HEK293 (cell line): Measurements from ENCODE around the gene POLR1G.

Source experiments
- CTCF ChIA-PET: fragments of 350-600 bp; formaldehyde crosslinking; extraction: SDS; loops from one replicate; lab custom pipeline; 2021; ENCODE audit warnings: antibody characterized with exemption; lab: Yijun Ruan, JAX
- POLR2A ChIA-PET: fragments of 300-600 bp; formaldehyde crosslinking; extraction: SDS; loops from one replicate; lab custom pipeline; 2020; ENCODE audit warnings: antibody characterized with exemption, inconsistent platforms; lab: Yijun Ruan, JAX
- H3K27ac ChIP-seq: fragments of 200-500 bp; sonication (Bioruptor generic); 2 replicates; pipeline ENCODE4 v1.5.1; 2014; ENCODE audit warnings: low read depth, low read length, control low read depth, inconsistent platforms; ENCODE audit errors: extremely low read depth
- H3K36me3 ChIP-seq, 2 experiments: fragments of 200-500 bp in 1 of 2; sonication (Bioruptor generic) in 1 of 2; 1 replicate in 1 of 2; 2 replicates in 1 of 2; pipeline ENCODE4 v1.5.1; 2014 to 2017; ENCODE audit warnings: inconsistent platforms in 2 of 2, low read length in 2 of 2; ENCODE audit not compliant: control insufficient read depth in 2 of 2, insufficient read depth in 1 of 2
- H3K4me1 ChIP-seq: fragments of 200-500 bp; sonication (Bioruptor generic); 2 replicates; pipeline ENCODE4 v1.5.1; 2014; ENCODE audit warnings: mild to moderate bottlenecking, low read length, inconsistent platforms; ENCODE audit not compliant: control insufficient read depth, insufficient read depth
- H3K4me3 ChIP-seq: 2 replicates; pipeline ENCODE4 v1.5.1; 2011; ENCODE audit warnings: low read depth, mild to moderate bottlenecking, control low read depth, low read length, moderate library complexity
- H3K9me3 ChIP-seq: fragments of 200-500 bp; sonication (Bioruptor generic); 2 replicates; pipeline ENCODE4 v1.5.1; 2014; ENCODE audit warnings: low read depth, low read length, inconsistent platforms; ENCODE audit not compliant: control insufficient read depth, insufficient read depth
- EGR2 ChIP-seq: fragments of 450-650 bp; formaldehyde crosslinking; IDR thresholded peaks from 2 replicates; pipeline ENCODE4 v1.5.1; 2016; ENCODE audit warnings: low read depth, missing biosample characterization, missing genetic modification characterization
- SP3 ChIP-seq: fragments of 450-650 bp; formaldehyde crosslinking; IDR thresholded peaks from 2 replicates; pipeline ENCODE4 v1.5.1; 2016; ENCODE audit warnings: missing biosample characterization, missing genetic modification characterization
- ZBTB21 ChIP-seq: fragments of 450-650 bp; formaldehyde crosslinking; IDR thresholded peaks from 2 replicates; pipeline ENCODE4 v1.5.1; 2017; ENCODE audit warnings: missing biosample characterization, missing genetic modification characterization
- ZFHX2 ChIP-seq: fragments of 450-650 bp; formaldehyde crosslinking; conservative IDR thresholded peaks from 2 replicates; pipeline ENCODE4 v1.5.1; 2016; ENCODE audit warnings: missing biosample characterization, missing genetic modification characterization
- ZNF555 ChIP-seq: fragments of 450-650 bp; formaldehyde crosslinking; conservative IDR thresholded peaks from 2 replicates; pipeline ENCODE4 v1.5.1; 2017; ENCODE audit warnings: missing biosample characterization, mild to moderate bottlenecking, missing genetic modification characterization, inconsistent platforms
- ZNF571 ChIP-seq: fragments of 450-650 bp; formaldehyde crosslinking; IDR thresholded peaks from 2 replicates; pipeline ENCODE4 v1.5.0; 2017; ENCODE audit warnings: missing biosample characterization, missing genetic modification characterization
- ZNF76 ChIP-seq: fragments of 450-650 bp; formaldehyde crosslinking; IDR thresholded peaks from 2 replicates; pipeline ENCODE4; 2016; ENCODE audit warnings: low read depth, missing biosample characterization, missing genetic modification characterization, borderline replicate concordance
- ZSCAN23 ChIP-seq: fragments of 450-650 bp; formaldehyde crosslinking; IDR thresholded peaks from 2 replicates; pipeline ENCODE4 v1.5.1; 2016; ENCODE audit warnings: missing biosample characterization, missing genetic modification characterization
- TF ChIP-seq, protein P1 (sequence below): fragments of 450-650 bp; formaldehyde crosslinking; conservative IDR thresholded peaks from 2 replicates; pipeline ENCODE4 v1.5.1; 2016; ENCODE audit warnings: low read depth, missing biosample characterization, missing genetic modification characterization
- TF ChIP-seq, protein P2 (sequence below): fragments of 450-650 bp; formaldehyde crosslinking; IDR thresholded peaks from 2 replicates; pipeline ENCODE4 v1.5.1; 2016; ENCODE audit warnings: missing biosample characterization, missing genetic modification characterization
- TF ChIP-seq, protein P3 (sequence below): fragments of 450-650 bp; formaldehyde crosslinking; IDR thresholded peaks from 2 replicates; pipeline ENCODE4 v1.5.1; 2016; ENCODE audit warnings: missing biosample characterization, missing genetic modification characterization

POLR1G gene

DNA sequence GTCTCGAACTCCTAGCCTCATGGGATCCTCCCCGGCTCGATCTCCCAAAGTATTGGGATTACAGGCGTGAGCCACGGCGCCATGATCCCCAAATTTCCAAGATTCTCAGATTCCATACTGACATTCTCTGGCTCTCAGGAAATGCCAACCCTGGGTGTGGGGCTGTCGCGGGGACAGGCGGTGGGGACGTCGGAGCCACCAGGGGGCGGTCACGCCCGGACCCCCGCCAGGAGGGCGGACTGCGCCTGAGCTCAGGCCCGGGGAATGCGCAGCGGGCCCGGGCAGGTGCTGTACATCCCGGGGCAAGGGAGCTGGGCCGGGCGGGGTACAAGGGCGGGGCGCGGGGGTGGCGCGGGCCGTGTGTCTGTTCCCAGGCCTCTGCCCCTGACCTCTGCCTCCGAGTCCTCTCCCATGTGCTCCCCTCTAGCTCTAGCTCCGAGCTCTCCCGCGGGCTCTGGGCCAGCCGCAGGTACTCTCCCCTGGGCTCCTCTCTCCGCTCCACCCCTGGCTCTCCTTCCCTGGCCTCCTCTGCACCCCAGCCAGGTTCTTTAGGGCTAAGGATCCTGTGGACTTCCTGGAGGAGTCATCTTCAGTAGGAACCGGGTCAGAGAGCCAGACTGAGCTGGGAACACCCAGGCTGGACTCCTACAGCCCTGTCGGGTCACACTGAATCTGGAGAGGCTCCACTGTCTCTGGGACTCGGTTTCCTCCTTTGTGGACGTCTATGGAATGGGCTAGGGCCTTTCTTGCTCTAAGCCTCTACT, 4.0 kb upstream of the POLR1G start (continued):
- TF ChIP-seq, protein P1, sequence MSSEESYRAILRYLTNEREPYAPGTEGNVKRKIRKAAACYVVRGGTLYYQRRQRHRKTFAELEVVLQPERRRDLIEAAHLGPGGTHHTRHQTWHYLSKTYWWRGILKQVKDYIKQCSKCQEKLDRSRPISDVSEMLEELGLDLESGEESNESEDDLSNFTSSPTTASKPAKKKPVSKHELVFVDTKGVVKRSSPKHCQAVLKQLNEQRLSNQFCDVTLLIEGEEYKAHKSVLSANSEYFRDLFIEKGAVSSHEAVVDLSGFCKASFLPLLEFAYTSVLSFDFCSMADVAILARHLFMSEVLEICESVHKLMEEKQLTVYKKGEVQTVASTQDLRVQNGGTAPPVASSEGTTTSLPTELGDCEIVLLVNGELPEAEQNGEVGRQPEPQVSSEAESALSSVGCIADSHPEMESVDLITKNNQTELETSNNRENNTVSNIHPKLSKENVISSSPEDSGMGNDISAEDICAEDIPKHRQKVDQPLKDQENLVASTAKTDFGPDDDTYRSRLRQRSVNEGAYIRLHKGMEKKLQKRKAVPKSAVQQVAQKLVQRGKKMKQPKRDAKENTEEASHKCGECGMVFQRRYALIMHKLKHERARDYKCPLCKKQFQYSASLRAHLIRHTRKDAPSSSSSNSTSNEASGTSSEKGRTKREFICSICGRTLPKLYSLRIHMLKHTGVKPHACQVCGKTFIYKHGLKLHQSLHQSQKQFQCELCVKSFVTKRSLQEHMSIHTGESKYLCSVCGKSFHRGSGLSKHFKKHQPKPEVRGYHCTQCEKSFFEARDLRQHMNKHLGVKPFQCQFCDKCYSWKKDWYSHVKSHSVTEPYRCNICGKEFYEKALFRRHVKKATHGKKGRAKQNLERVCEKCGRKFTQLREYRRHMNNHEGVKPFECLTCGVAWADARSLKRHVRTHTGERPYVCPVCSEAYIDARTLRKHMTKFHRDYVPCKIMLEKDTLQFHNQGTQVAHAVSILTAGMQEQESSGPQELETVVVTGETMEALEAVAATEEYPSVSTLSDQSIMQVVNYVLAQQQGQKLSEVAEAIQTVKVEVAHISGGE (tag by site-specific recombination) = 0 out of 2 replicates have a peak, but pooled peaks have one; percentile 14

DNA sequence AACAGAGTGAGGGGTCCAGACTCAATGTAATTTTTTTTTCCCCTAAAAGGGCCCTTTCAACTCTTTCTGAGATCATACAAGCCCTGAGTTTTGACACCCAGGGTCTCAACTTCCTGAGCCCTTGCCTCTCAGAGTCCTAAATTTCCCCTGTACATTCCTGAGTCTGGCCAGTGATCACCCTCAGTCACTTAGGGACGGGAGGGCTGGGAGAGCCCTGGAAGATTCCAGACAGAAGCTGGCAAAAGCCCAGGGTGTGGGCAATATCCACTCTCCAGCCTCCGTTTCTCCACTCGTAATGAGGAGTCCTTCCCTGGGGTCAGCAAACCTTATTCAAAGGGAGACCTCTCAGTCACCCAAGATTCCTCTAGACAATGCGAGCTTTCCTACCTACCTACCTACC, 3.2 kb upstream of the POLR1G start:
- Histone ChIP-seq H3K4me3 (no peak overlapping the region), H3K27ac (no peak overlapping the region), H3K4me1 (0 out of 2 replicates have a peak, but pooled peaks cover 7% of the 10 kb centered on the region), H3K9me3 (no peaks in the 10 kb centered on the region), H3K36me3 (peaks cover 0 to 3% of the 10 kb centered on the region in 2 experiments; a peak in 2 of 3 replicates)
- ChIA-PET POLR2A (interaction anchor here (0.6 to 2.3 kb wide), 10 partner anchors 12 to 105 kb away, joined by 3 to 7 read pairs (median 4); partner anchors contain the start of genes ERCC1 and FOSB), CTCF (interaction anchor here (0.7 to 4.6 kb wide), 27 partner anchors 9 to 513 kb away, joined by 3 to 42 read pairs (median 7); partner anchors contain the start of genes ERCC1, FBXO46 and KLC3)
- no peak for TF ChIP-seq ZBTB21
- TF ChIP-seq, protein P2, sequence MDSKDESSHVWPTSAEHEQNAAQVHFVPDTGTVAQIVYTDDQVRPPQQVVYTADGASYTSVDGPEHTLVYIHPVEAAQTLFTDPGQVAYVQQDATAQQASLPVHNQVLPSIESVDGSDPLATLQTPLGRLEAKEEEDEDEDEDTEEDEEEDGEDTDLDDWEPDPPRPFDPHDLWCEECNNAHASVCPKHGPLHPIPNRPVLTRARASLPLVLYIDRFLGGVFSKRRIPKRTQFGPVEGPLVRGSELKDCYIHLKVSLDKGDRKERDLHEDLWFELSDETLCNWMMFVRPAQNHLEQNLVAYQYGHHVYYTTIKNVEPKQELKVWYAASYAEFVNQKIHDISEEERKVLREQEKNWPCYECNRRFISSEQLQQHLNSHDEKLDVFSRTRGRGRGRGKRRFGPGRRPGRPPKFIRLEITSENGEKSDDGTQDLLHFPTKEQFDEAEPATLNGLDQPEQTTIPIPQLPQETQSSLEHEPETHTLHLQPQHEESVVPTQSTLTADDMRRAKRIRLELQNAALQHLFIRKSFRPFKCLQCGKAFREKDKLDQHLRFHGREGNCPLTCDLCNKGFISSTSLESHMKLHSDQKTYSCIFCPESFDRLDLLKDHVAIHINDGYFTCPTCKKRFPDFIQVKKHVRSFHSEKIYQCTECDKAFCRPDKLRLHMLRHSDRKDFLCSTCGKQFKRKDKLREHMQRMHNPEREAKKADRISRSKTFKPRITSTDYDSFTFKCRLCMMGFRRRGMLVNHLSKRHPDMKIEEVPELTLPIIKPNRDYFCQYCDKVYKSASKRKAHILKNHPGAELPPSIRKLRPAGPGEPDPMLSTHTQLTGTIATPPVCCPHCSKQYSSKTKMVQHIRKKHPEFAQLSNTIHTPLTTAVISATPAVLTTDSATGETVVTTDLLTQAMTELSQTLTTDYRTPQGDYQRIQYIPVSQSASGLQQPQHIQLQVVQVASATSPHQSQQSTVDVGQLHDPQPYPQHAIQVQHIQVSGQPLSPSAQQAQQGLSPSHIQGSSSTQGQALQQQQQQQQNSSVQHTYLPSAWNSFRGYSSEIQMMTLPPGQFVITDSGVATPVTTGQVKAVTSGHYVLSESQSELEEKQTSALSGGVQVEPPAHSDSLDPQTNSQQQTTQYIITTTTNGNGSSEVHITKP (tag by site-specific recombination) = 0 out of 2 replicates have a peak, but pooled peaks have one; percentile 11

DNA sequence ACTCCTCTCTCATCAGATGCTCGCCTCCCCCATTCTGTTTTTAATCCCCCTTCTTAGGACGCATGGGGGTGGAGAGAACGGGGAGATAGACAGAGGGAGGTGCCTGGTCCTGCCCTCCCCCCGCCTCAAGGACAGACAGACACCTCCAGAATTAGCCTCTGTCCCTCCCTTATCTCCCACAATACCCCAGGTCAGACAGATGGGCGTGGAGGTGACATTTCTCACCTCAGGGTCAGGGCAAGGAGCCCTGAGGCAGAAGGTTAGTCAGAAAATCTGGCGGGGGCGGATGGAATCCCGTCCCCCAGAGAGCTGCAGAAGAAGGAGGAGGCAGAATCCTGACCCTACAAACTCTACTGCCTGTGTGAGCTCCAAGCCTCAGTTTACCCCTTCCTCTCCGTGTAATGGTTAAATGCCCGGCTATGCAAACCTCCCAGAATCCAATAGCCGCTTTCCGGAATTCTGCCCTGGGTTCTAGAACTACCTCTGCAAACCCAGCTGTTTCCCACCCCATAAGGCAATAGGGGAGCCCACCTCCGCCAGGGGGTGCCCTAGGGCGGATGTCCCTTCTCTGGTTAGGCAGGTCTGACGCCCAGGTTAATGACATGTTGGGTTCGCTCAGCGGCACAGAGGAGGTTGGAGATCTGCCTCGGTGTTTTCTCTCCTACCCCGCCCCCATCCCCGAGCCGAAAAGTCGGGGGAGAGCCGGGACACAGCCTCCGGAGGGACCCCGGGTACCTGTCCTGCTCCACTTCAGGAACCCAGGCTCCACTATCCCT, 2.5 kb upstream of the POLR1G start:
- ChIA-PET CTCF (interaction anchor here (0.6 to 4.6 kb wide), 20 partner anchors 10 to 636 kb away, joined by 3 to 32 read pairs (median 6); partner anchors contain the start of gene KLC3), POLR2A (interaction anchor here (0.6 to 2.3 kb wide), 8 partner anchors 9 to 104 kb away, joined by 3 to 7 read pairs (median 4); partner anchors contain the start of gene FOSB)
- Histone ChIP-seq H3K27ac (no peak overlapping the region), H3K4me1 (0 out of 2 replicates have a peak, but pooled peaks cover 7% of the 10 kb centered on the region), H3K36me3 (peaks cover 0 to 8% of the 10 kb centered on the region in 2 experiments; a peak in 2 of 3 replicates), H3K4me3 (peak overlapping the region; percentile 53), H3K9me3 (no peaks in the 10 kb centered on the region)
- TF ChIP-seq, protein P3, sequence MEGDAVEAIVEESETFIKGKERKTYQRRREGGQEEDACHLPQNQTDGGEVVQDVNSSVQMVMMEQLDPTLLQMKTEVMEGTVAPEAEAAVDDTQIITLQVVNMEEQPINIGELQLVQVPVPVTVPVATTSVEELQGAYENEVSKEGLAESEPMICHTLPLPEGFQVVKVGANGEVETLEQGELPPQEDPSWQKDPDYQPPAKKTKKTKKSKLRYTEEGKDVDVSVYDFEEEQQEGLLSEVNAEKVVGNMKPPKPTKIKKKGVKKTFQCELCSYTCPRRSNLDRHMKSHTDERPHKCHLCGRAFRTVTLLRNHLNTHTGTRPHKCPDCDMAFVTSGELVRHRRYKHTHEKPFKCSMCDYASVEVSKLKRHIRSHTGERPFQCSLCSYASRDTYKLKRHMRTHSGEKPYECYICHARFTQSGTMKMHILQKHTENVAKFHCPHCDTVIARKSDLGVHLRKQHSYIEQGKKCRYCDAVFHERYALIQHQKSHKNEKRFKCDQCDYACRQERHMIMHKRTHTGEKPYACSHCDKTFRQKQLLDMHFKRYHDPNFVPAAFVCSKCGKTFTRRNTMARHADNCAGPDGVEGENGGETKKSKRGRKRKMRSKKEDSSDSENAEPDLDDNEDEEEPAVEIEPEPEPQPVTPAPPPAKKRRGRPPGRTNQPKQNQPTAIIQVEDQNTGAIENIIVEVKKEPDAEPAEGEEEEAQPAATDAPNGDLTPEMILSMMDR (tag by site-specific recombination) = 0 out of 2 replicates have a peak, but pooled peaks have one; percentile 21
- TF ChIP-seq ZNF76 (tag by site-specific recombination) (0 out of 2 replicates have a peak, but pooled peaks have one; percentile 14), SP3 (tag by site-specific recombination) (peak; percentile 18; the same call in 1 of the 2 replicates), ZNF571 (no peak), ZFHX2 (tag by site-specific recombination) (peak; percentile 70), ZNF555 (tag by site-specific recombination) (no peak), EGR2 (peak; percentile 67; the same call in 1 of the 2 replicates), ZSCAN23 (tag by site-specific recombination) (no peak)
- TF ChIP-seq, protein P2 (tag by site-specific recombination) = peak; percentile 30; the same call in 1 of the 2 replicates
